Measurements from ENCODE around the gene PARVB. TPM values are rescaled to one million over a fixed set of nuclear protein-coding genes. Genes with fewer than 3 reads are reported as not detected.

PARVB gene
- total RNA-seq, 1 experiment from 2014 or later = 85.3 TPM

DNA sequence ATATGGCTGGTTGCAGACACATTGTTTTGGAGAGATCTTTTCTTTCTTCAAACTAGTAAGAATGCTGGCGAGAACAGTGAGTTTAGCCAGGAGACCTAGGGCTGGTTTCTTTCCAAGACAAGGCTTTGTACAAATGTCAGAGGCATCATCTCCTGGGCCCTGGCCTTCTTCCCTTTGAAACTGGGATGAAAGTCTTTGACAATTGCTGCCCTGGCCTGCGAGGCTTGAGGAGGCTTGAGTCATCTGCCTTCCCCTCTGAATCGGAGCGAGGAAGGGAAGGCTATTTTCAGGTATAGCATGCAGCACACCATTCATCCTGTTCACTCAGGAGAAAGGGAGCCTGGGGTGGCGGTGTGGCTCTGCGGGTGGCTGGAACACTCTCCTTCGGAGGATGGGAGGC is 135.1 kb downstream of the PARVB start:
- H3K9me3 ChIP-seq (ENCODE audit: low read length) = no peaks in the 10 kb centered on the region
- no peak overlapping the region for H2AFZ ChIP-seq (ENCODE audit: low read length)
- TF ChIP-seq EZH2phosphoT487 (IDR thresholded peaks at IDR 0.05; ENCODE audit: borderline replicate concordance, low read length) (no peak), EZH2 (IDR thresholded peaks at IDR 0.05; ENCODE audit: low read length, unreplicated experiment) (no peak)
- TF ChIP-seq, protein P1, sequence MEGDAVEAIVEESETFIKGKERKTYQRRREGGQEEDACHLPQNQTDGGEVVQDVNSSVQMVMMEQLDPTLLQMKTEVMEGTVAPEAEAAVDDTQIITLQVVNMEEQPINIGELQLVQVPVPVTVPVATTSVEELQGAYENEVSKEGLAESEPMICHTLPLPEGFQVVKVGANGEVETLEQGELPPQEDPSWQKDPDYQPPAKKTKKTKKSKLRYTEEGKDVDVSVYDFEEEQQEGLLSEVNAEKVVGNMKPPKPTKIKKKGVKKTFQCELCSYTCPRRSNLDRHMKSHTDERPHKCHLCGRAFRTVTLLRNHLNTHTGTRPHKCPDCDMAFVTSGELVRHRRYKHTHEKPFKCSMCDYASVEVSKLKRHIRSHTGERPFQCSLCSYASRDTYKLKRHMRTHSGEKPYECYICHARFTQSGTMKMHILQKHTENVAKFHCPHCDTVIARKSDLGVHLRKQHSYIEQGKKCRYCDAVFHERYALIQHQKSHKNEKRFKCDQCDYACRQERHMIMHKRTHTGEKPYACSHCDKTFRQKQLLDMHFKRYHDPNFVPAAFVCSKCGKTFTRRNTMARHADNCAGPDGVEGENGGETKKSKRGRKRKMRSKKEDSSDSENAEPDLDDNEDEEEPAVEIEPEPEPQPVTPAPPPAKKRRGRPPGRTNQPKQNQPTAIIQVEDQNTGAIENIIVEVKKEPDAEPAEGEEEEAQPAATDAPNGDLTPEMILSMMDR (conservative IDR thresholded peaks at IDR 0.05; ENCODE audit: low read depth, low read length) = no peak
- ChIA-PET POLR2A (ENCODE audit: unreplicated experiment) (no interaction called here), CTCF (no interaction called here)
- intact Hi-C loops (cut with micrococcal nuclease) = no loop called here
- ATAC-seq (no peak), DNase-seq (no peak)
- H3K4me2 ChIP-seq (ENCODE audit: low read length) = no peak overlapping the region
- H3K4me1 ChIP-seq (ENCODE audit: insufficient read depth, low read length) = no peaks in the 10 kb centered on the region
- H3F3A ChIP-seq (ENCODE audit: low read length, unreplicated experiment) = no peaks in the 10 kb centered on the region
- H4K20me1 ChIP-seq (ENCODE audit: low read length) = no peaks in the 10 kb centered on the region
- H3K27me3 ChIP-seq (ENCODE audit: low read length) = no peaks in the 10 kb centered on the region
- no peaks in the 10 kb centered on the region for H3K79me2 ChIP-seq (ENCODE audit: low read length)
- no peaks in the 10 kb centered on the region for H3K36me3 ChIP-seq (ENCODE audit: low read depth, low read length)
- no TSS peak for BruUV-seq (replicated peaks)
- H3K9ac ChIP-seq (ENCODE audit: low read length) = no peak overlapping the region
- H3K9me2 ChIP-seq (replicated peaks; ENCODE audit: low read length) = no peaks in the 10 kb centered on the region
- H3K27ac ChIP-seq (ENCODE audit: low read length) = no peak overlapping the region
- H3K4me3 ChIP-seq (ENCODE audit: low read length) = no peak overlapping the region

DNA sequence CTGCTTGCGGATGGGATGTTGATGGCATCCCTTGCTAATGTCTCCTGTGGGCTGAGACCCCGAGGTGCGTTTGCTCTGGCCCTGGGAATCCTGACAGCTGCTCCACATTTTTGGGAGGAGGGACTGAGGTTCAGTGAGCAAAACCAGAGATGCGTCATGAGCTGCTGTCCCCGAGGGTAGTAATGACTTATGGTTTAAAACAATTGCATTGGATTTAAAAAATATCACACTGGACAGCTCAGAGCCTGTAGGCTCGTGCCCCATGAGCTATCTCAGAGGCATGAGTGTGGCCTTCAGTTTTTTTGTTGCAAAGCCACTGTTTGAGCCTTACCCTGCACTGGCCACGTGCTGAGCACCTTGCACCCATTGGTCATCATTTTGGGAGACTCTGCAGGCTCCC is 135.7 kb downstream of the PARVB start:
- Histone ChIP-seq H3K79me2 (ENCODE audit: low read length) (no peaks in the 10 kb centered on the region), H3K9ac (ENCODE audit: low read length) (no peak overlapping the region), H3K27ac (ENCODE audit: low read length) (no peak overlapping the region), H3K4me3 (ENCODE audit: low read length) (no peak overlapping the region), H3F3A (ENCODE audit: low read length, unreplicated experiment) (no peaks in the 10 kb centered on the region), H3K36me3 (ENCODE audit: low read depth, low read length) (no peaks in the 10 kb centered on the region), H3K27me3 (ENCODE audit: low read length) (no peaks in the 10 kb centered on the region), H3K9me2 (replicated peaks; ENCODE audit: low read length) (no peaks in the 10 kb centered on the region), H3K4me2 (ENCODE audit: low read length) (no peak overlapping the region), H3K4me1 (ENCODE audit: insufficient read depth, low read length) (no peaks in the 10 kb centered on the region), H4K20me1 (ENCODE audit: low read length) (no peaks in the 10 kb centered on the region), H2AFZ (ENCODE audit: low read length) (no peak overlapping the region), H3K9me3 (ENCODE audit: low read length) (no peaks in the 10 kb centered on the region)
- no TSS peak for BruUV-seq (replicated peaks)
- TF ChIP-seq EZH2phosphoT487 (IDR thresholded peaks at IDR 0.05; ENCODE audit: borderline replicate concordance, low read length) = no peak
- TF ChIP-seq, protein P1 (conservative IDR thresholded peaks at IDR 0.05; ENCODE audit: low read depth, low read length) = no peak
- intact Hi-C loops (cut with micrococcal nuclease) = no loop called here
- POLR2A ChIA-PET (ENCODE audit: unreplicated experiment) = no interaction called here
- DNase-seq (no peak), ATAC-seq (no peak)
- CTCF ChIA-PET = no interaction called here

DNA sequence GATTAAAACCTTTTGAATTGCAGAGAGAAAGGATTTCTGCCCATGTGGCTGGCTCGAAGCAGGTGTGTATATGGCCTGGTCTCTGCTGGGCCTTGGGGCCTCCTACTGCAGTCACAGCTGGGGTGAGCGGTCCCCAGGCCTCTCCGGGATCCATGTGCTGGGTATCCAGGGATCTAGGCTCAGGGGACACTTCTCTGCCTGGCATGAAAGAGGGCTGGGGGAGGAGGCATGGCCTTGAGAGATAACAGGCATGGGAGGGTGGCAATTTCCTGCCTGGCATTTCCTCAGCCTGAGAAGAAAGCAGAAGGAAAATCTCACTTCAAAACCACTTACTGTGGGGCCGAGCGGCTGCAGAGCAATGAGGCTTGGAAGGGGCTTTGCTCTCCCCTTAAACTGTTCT is 136.3 kb downstream of the PARVB start:
- intact Hi-C loops (cut with micrococcal nuclease) = no loop called here
- BruUV-seq (replicated peaks) = no TSS peak
- POLR2A ChIA-PET (ENCODE audit: unreplicated experiment) = no interaction called here

More for the DNA sequence above, 136.3 kb downstream of the PARVB start:
- Histone ChIP-seq H3K9me2 (replicated peaks; ENCODE audit: low read length) (no peaks in the 10 kb centered on the region), H2AFZ (ENCODE audit: low read length) (no peak overlapping the region), H3K79me2 (ENCODE audit: low read length) (no peaks in the 10 kb centered on the region), H3K9me3 (ENCODE audit: low read length) (no peaks in the 10 kb centered on the region), H3K27ac (ENCODE audit: low read length) (no peak overlapping the region), H3K9ac (ENCODE audit: low read length) (no peak overlapping the region), H3K4me3 (ENCODE audit: low read length) (no peak overlapping the region), H3K27me3 (ENCODE audit: low read length) (no peaks in the 10 kb centered on the region), H3K36me3 (ENCODE audit: low read depth, low read length) (no peaks in the 10 kb centered on the region), H3F3A (ENCODE audit: low read length, unreplicated experiment) (no peaks in the 10 kb centered on the region), H4K20me1 (ENCODE audit: low read length) (no peaks in the 10 kb centered on the region), H3K4me2 (ENCODE audit: low read length) (no peak overlapping the region), H3K4me1 (ENCODE audit: insufficient read depth, low read length) (no peaks in the 10 kb centered on the region)
- ATAC-seq (no peak), DNase-seq (no peak)
- CTCF ChIA-PET = no interaction called here
- TF ChIP-seq EZH2phosphoT487 (IDR thresholded peaks at IDR 0.05; ENCODE audit: borderline replicate concordance, low read length) = no peak
- no peak for TF ChIP-seq EZH2 (IDR thresholded peaks at IDR 0.05; ENCODE audit: low read length, unreplicated experiment)
- TF ChIP-seq, protein P1 (conservative IDR thresholded peaks at IDR 0.05; ENCODE audit: low read depth, low read length) = no peak

Data from PC-3 (cell line).